Measurements from ENCODE around the gene MIER3. TPM values are rescaled to one million over a fixed set of nuclear protein-coding genes. Genes with fewer than 3 reads are reported as not detected.

Gene MIER3
- total and polyA plus RNA-seq, 2 of the 13 experiments (the other 11 are each of a cell fraction or from before 2014, with no cell fraction given) = 14.6 to 38.8 TPM

- TF ChIP-seq ZNF660 (CRISPR knock-in tag; IDR thresholded peaks at IDR 0.05; ENCODE audit: borderline replicate concordance, low read depth) (no peak), ZNF619 (CRISPR knock-in tag; IDR thresholded peaks at IDR 0.05) (no peak), ZBTB1 (CRISPR knock-in tag; IDR thresholded peaks at IDR 0.05; ENCODE audit: borderline replicate concordance) (no peak), AHR (CRISPR knock-in tag; IDR thresholded peaks at IDR 0.05) (no peak), FOSL2 (CRISPR knock-in tag; IDR thresholded peaks at IDR 0.05) (peak; percentile 2; the same call in 1 of the 2 replicates), ZNF17 (CRISPR knock-in tag; IDR thresholded peaks at IDR 0.05) (no peak), TAF15 (IDR thresholded peaks at IDR 0.05; ENCODE audit: low read depth, low read length, poor library complexity, severe bottlenecking) (no peak), CAMTA2 (CRISPR knock-in tag; IDR thresholded peaks at IDR 0.05; ENCODE audit: borderline replicate concordance) (no peak), ELF1 (CRISPR knock-in tag; IDR thresholded peaks at IDR 0.05) (peak; percentile 23), ZNF264 (CRISPR knock-in tag; IDR thresholded peaks at IDR 0.05) (no peak), ARNT2 (CRISPR knock-in tag; IDR thresholded peaks at IDR 0.05; ENCODE audit: low read depth) (no peak), ZNF235 (CRISPR knock-in tag; IDR thresholded peaks at IDR 0.05; ENCODE audit: borderline replicate concordance) (no peak), HNRNPLL (IDR thresholded peaks at IDR 0.05; ENCODE audit: low read depth, low read length, poor library complexity, severe bottlenecking) (peak; percentile 48), FOXM1 (CRISPR knock-in tag; IDR thresholded peaks at IDR 0.05) (no peak), SSRP1 (CRISPR knock-in tag; IDR thresholded peaks at IDR 0.05) (no peak), ZNF138 (CRISPR knock-in tag; IDR thresholded peaks at IDR 0.05; ENCODE audit: low read depth) (no peak), ZIK1 (CRISPR knock-in tag; IDR thresholded peaks at IDR 0.05; ENCODE audit: borderline replicate concordance, low read depth) (no peak), ARID2 (CRISPR knock-in tag; IDR thresholded peaks at IDR 0.05; ENCODE audit: borderline replicate concordance) (peak; percentile 29; the same call in 1 of the 2 replicates), FOXP4 (CRISPR knock-in tag; IDR thresholded peaks at IDR 0.05) (no peak), ZBTB3 (CRISPR knock-in tag; IDR thresholded peaks at IDR 0.05; ENCODE audit: borderline replicate concordance, low read depth) (no peak), ZNF180 (CRISPR knock-in tag; IDR thresholded peaks at IDR 0.05; ENCODE audit: borderline replicate concordance, low read depth) (no peak), ATF1 (CRISPR knock-in tag; IDR thresholded peaks at IDR 0.05) (no peak), ZSCAN20 (CRISPR knock-in tag; IDR thresholded peaks at IDR 0.05; ENCODE audit: borderline replicate concordance) (no peak), HCFC1 (IDR thresholded peaks at IDR 0.05; ENCODE audit: low read depth, low read length) (no peak)
- TF ChIP-seq, protein P1, sequence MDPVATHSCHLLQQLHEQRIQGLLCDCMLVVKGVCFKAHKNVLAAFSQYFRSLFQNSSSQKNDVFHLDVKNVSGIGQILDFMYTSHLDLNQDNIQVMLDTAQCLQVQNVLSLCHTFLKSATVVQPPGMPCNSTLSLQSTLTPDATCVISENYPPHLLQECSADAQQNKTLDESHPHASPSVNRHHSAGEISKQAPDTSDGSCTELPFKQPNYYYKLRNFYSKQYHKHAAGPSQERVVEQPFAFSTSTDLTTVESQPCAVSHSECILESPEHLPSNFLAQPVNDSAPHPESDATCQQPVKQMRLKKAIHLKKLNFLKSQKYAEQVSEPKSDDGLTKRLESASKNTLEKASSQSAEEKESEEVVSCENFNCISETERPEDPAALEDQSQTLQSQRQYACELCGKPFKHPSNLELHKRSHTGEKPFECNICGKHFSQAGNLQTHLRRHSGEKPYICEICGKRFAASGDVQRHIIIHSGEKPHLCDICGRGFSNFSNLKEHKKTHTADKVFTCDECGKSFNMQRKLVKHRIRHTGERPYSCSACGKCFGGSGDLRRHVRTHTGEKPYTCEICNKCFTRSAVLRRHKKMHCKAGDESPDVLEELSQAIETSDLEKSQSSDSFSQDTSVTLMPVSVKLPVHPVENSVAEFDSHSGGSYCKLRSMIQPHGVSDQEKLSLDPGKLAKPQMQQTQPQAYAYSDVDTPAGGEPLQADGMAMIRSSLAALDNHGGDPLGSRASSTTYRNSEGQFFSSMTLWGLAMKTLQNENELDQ (CRISPR knock-in tag; IDR thresholded peaks at IDR 0.05; ENCODE audit: borderline replicate concordance) = no peak
- TF ChIP-seq, protein P2, sequence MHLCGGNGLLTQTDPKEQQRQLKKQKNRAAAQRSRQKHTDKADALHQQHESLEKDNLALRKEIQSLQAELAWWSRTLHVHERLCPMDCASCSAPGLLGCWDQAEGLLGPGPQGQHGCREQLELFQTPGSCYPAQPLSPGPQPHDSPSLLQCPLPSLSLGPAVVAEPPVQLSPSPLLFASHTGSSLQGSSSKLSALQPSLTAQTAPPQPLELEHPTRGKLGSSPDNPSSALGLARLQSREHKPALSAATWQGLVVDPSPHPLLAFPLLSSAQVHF (CRISPR knock-in tag; IDR thresholded peaks at IDR 0.05) = 0 out of 2 replicates have a peak, but pooled peaks have one; percentile 37
Measured at GRCh38 chr5:56910210-56910965, 41.5 kb downstream of the MIER3 start (continued).
